Left lung (tissue), 10 donors: ENCODE results near the gene ASB2. TPM values are rescaled to one million over a fixed set of nuclear protein-coding genes. Genes with fewer than 3 reads are reported as not detected.

Experiments
- ATAC-seq: fragments of 200-7000 bp; cut with Tn5 transposase; one replicate; pipeline ENCODE4 v1.9.1; 2020; ENCODE audit warnings: moderate library complexity
- DNase-seq, 4 donors: peaks; one replicate each; pipeline ENCODE4 v3.0.0-alpha.2; 2013 to 2020
- H3K27ac ChIP-seq, 2 donors: fragments of 200-600 bp; sonication (generic) in 1 of 2; one replicate each; pipeline versions ENCODE4 v1.5.0 to v1.8.0; 2020 to 2021
- H3K27me3 ChIP-seq, 2 donors: fragments of 200-600 bp; sonication (generic) in 1 of 2; one replicate each; pipeline versions ENCODE4 v1.5.0 to v1.8.0; 2020 to 2021
- H3K36me3 ChIP-seq, 2 donors: fragments of 200-600 bp; sonication (generic) in 1 of 2; one replicate each; pipeline versions ENCODE4 v1.5.0 to v1.8.0; 2020 to 2021
- H3K4me1 ChIP-seq, 2 donors: fragments of 200-600 bp; one replicate each; pipeline ENCODE4 v1.8.0; 2021
- H3K4me3 ChIP-seq, 2 donors: fragments of 200-600 bp; sonication (generic) in 1 of 2; one replicate each; pipeline versions ENCODE4 v1.5.0 to v1.8.0; 2020 to 2021; ENCODE audit warnings: mild to moderate bottlenecking in 1 of 2
- H3K9me3 ChIP-seq, 2 donors: fragments of 200-600 bp; sonication (generic) in 1 of 2; one replicate each; pipeline versions ENCODE4 v1.5.0 to v1.8.0; 2020 to 2021
- CTCF ChIP-seq, 2 donors: fragments of 200-600 bp; sonication (generic) in 1 of 2; IDR thresholded peaks; one replicate each; pipeline versions ENCODE4 v1.5.0 to v1.8.0; 2021; ENCODE audit warnings: antibody characterized with exemption in 2 of 2
- intact Hi-C, 2 donors: fragments of 100-400 bp; cut with DNase I; formaldehyde crosslinking; loops; one replicate each; pipeline versions ENCODE4 v1.11.2 to v1.14.2; 2022
- polyA plus RNA-seq, 6 donors: library from polyadenylated mRNA; unstranded; fragments of 120-200 nt; gene quantifications; one replicate each; pipeline ENCODE4 v1.2.1, GENCODE V29; 2013; ENCODE audit not compliant: insufficient read length in 6 of 6
- total RNA-seq, 2 donors: library from RNA; stranded (reverse); fragmentation: NEBNext Ultra II Directional; extraction: Animal tissue kit (Norgen Biotek cat#: 25700); gene quantifications; one replicate each; pipeline ENCODE4 v1.2.1, GENCODE V29; 2021
- donor health status: DM: no; HTN: yes; CAD: no.
- donor health status: DM: no; HTN: no; CAD: no.

ASB2 gene
- total and polyA plus RNA-seq, 8 donors: 0.81 to 3.2 (median 1.6) TPM

GRCh38 chr14:93967637-93968250 is 8.6 kb downstream of the ASB2 start:
- intact Hi-C loops: no loop called here
- H3K4me3 ChIP-seq: no peak overlapping the region
- H3K27ac ChIP-seq: no peak overlapping the region
- H3K36me3 ChIP-seq: no peaks in the 10 kb centered on the region
- TF ChIP-seq CTCF (IDR thresholded peaks at IDR 0.05): no peak
- no peaks in the 10 kb centered on the region for H3K27me3 ChIP-seq
- ATAC-seq (no peak), DNase-seq (no peak)
- no peaks in the 10 kb centered on the region for H3K9me3 ChIP-seq
- H3K4me1 ChIP-seq: peaks cover 5 to 25% of the 10 kb centered on the region in 2 donors

GRCh38 chr14:93965946-93966474 is 10.4 kb downstream of the ASB2 start:
- Histone ChIP-seq H3K4me1 (peaks cover 5 to 27% of the 10 kb centered on the region in 2 donors), H3K27ac (peak overlapping the region; percentile 6 to 64)
- TF ChIP-seq CTCF (IDR thresholded peaks at IDR 0.05): no peak

GRCh38 chr14:93965287-93965821 is 11.0 kb downstream of the ASB2 start:
- DNase-seq (no peak), ATAC-seq (peak; percentile 72)
- H3K36me3 ChIP-seq: no peaks in the 10 kb centered on the region
- TF ChIP-seq CTCF (IDR thresholded peaks at IDR 0.05): no peak
- peak overlapping the region; percentile 6 to 64 for H3K27ac ChIP-seq
- intact Hi-C loops: no loop called here
- no peaks in the 10 kb centered on the region for H3K9me3 ChIP-seq
- H3K4me1 ChIP-seq: peaks cover 5 to 22% of the 10 kb centered on the region in 2 donors
- no peaks in the 10 kb centered on the region for H3K27me3 ChIP-seq
- H3K4me3 ChIP-seq: no peak overlapping the region

More at GRCh38 chr14:93965946-93966474, 10.4 kb downstream of the ASB2 start:
- Histone ChIP-seq H3K27me3 (no peaks in the 10 kb centered on the region), H3K36me3 (no peaks in the 10 kb centered on the region), H3K9me3 (no peaks in the 10 kb centered on the region), H3K4me3 (no peak overlapping the region)
- ATAC-seq (no peak), DNase-seq (no peak)
- intact Hi-C loops: no loop called here

GRCh38 chr14:93964820-93965286 is 11.5 kb downstream of the ASB2 start:
- Histone ChIP-seq H3K36me3 (no peaks in the 10 kb centered on the region), H3K4me3 (no peak overlapping the region), H3K4me1 (peaks cover 5 to 25% of the 10 kb centered on the region in 2 donors), H3K27me3 (no peaks in the 10 kb centered on the region), H3K9me3 (no peaks in the 10 kb centered on the region), H3K27ac (peak overlapping the region in 1 of 2 donors; percentile 51)
- intact Hi-C loops: no loop called here
- ATAC-seq (no peak), DNase-seq (no peak)
- no peak for TF ChIP-seq CTCF (IDR thresholded peaks at IDR 0.05)

GRCh38 chr14:93964281-93964680 is 12.1 kb downstream of the ASB2 start:
- Histone ChIP-seq H3K4me1 (peaks cover 8 to 31% of the 10 kb centered on the region in 2 donors), H3K4me3 (no peak overlapping the region), H3K36me3 (no peaks in the 10 kb centered on the region), H3K27ac (no peak overlapping the region), H3K27me3 (no peaks in the 10 kb centered on the region), H3K9me3 (no peaks in the 10 kb centered on the region)
- no peak for DNase-seq
- no peak for ATAC-seq
- no peak for TF ChIP-seq CTCF (IDR thresholded peaks at IDR 0.05)
- intact Hi-C loops: no loop called here
